Fibroblast of lung (primary cell): Measurements from ENCODE around the gene CCND3.

Source experiments
- CTCF ChIP-seq, 2 donors: IDR thresholded peaks in 1 of 2; conservative IDR thresholded peaks in 1 of 2; 1 replicate in 1 of 2; 2 replicates in 1 of 2; pipeline ENCODE4 v1.5.1; 2011 to 2012; ENCODE audit warnings: low read length in 2 of 2, control low read depth in 1 of 2, inconsistent platforms in 1 of 2, low read depth in 1 of 2, mild to moderate bottlenecking in 1 of 2
- EZH2 ChIP-seq: IDR thresholded peaks from 2 replicates; pipeline ENCODE4 v1.5.1; 2012; ENCODE audit warnings: low read length, control low read depth, mild to moderate bottlenecking; ENCODE audit errors: missing control alignments

DNA sequence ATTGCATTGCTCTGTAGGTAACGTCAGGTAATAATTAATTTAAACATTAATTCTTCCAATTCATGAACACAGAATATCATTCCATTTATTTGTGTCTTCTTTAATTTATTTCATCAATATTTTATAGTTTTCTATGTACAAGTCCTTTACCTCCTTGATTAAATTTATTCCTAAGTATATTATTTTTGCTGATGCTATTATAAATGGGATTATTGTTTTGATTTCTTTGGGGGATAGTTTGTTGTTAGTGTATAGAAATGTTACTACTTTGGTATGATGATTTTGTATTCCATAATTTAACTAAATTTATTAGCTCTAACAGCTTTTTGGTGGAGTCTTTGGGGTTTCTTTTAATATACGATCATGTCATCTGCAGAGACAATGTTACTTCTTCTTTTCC lies 44.7 kb upstream of the CCND3 start:
- TF ChIP-seq CTCF (conservative IDR thresholded peaks at IDR 0.05 in 1 of 2, IDR thresholded peaks at IDR 0.05 in 1 of 2; ENCODE audit: low read depth in 1 of 2, low read length in 2 of 2) (no peak), EZH2 (no peak)
